Keratinocyte (primary cell): ENCODE data around the gene NOL9. TPM values are rescaled to one million over a fixed set of nuclear protein-coding genes. Genes with fewer than 3 reads are reported as not detected.
A peak's percentile ranks its signal among the peaks of the same experiment; 100 is the strongest.

Source experiments
- DNase-seq: peaks from one replicate; pipeline ENCODE4 v3.0.0-alpha.2; 2011; ENCODE audit warnings: low read depth, missing footprints, low spot score
- FAIRE-seq: peaks from 2 replicates; lab custom pipeline; 2011; peaks lifted over from hg19 to GRCh38; lab: Jason Lieb, UNC
- H2AFZ ChIP-seq: 2 replicates; pipeline ENCODE4 v1.6.0; 2012; ENCODE audit warnings: low read length, control low read depth, inconsistent platforms; ENCODE audit not compliant: control insufficient read depth
- H3K27ac ChIP-seq: 2 replicates; pipeline ENCODE4 v1.5.1; 2011; ENCODE audit warnings: low read length; ENCODE audit not compliant: control insufficient read depth, insufficient read depth
- H3K27me3 ChIP-seq: 3 replicates; pipeline ENCODE4 v1.6.0; 2011; ENCODE audit warnings: low read length; ENCODE audit not compliant: control insufficient read depth, insufficient read depth; ENCODE audit errors: extremely low read depth
- H3K36me3 ChIP-seq, 2 experiments: 2 replicates in 1 of 2; 3 replicates in 1 of 2; pipeline ENCODE4 v1.5.1; 2011; ENCODE audit warnings: low read length in 2 of 2, mild to moderate bottlenecking in 1 of 2; ENCODE audit not compliant: control insufficient read depth in 2 of 2, insufficient read depth in 2 of 2; ENCODE audit errors: extremely low read depth in 1 of 2
- H3K4me1 ChIP-seq: 3 replicates; pipeline ENCODE4 v1.5.1; 2011; ENCODE audit warnings: low read length; ENCODE audit not compliant: control insufficient read depth, insufficient read depth; ENCODE audit errors: extremely low read depth
- H3K4me2 ChIP-seq: 3 replicates; pipeline ENCODE4 v1.6.0; 2011; ENCODE audit warnings: low read depth, low read length; ENCODE audit not compliant: control insufficient read depth, insufficient read depth; ENCODE audit errors: extremely low read depth
- H3K4me3 ChIP-seq, 3 experiments: fragments of 200-600 bp in 1 of 3; sonication (generic) in 1 of 3; 2 replicates in 2 of 3; 3 replicates in 1 of 3; pipeline ENCODE4 v1.5.1; 2011 to 2016; ENCODE audit warnings: low read length in 3 of 3, mild to moderate bottlenecking in 3 of 3, control low read depth in 2 of 3, inconsistent platforms in 1 of 3, low read depth in 1 of 3, mixed read lengths in 1 of 3, mixed run types in 1 of 3, moderate library complexity in 1 of 3; ENCODE audit not compliant: control insufficient read depth in 2 of 3, insufficient read depth in 2 of 3; ENCODE audit errors: extremely low read depth in 1 of 3
- H3K79me2 ChIP-seq: 2 replicates; pipeline ENCODE4 v1.6.0; 2012; ENCODE audit warnings: low read length; ENCODE audit not compliant: control insufficient read depth, insufficient read depth
- H3K9ac ChIP-seq: 3 replicates; pipeline ENCODE4 v1.6.0; 2011; ENCODE audit warnings: low read length; ENCODE audit not compliant: control insufficient read depth, insufficient read depth; ENCODE audit errors: extremely low read depth
- H3K9me1 ChIP-seq: 3 replicates; pipeline ENCODE4 v1.6.0; 2011; ENCODE audit warnings: low read length; ENCODE audit not compliant: control insufficient read depth, insufficient read depth; ENCODE audit errors: extremely low read depth
- H3K9me3 ChIP-seq: 2 replicates; pipeline ENCODE4 v1.5.1; 2012; ENCODE audit warnings: low read depth, low read length; ENCODE audit not compliant: control insufficient read depth
- H4K20me1 ChIP-seq: 3 replicates; pipeline ENCODE4 v1.6.0; 2011; ENCODE audit warnings: low read length; ENCODE audit not compliant: control insufficient read depth, insufficient read depth; ENCODE audit errors: extremely low read depth
- CTCF ChIP-seq, 3 experiments: IDR thresholded peaks in 1 of 3; conservative IDR thresholded peaks in 1 of 3; optimal IDR thresholded peaks in 1 of 3; 2 replicates in 2 of 3; 3 replicates in 1 of 3; pipeline versions ENCODE3 to v1.5.1; 2011; ENCODE audit warnings: low read length in 3 of 3, mild to moderate bottlenecking in 3 of 3, moderate library complexity in 2 of 3, control low read depth in 1 of 3, inconsistent platforms in 1 of 3; ENCODE audit not compliant: insufficient read depth in 2 of 3; ENCODE audit errors: extremely low read depth in 1 of 3
- EZH2 ChIP-seq: IDR thresholded peaks from one replicate; pipeline ENCODE4 v1.6.1; 2012; ENCODE audit warnings: inconsistent platforms, mild to moderate bottlenecking, low read length, moderate library complexity
- dilution Hi-C: fragments of 300-500 bp; cut with MboI; formaldehyde crosslinking; loops from one replicate; pipeline ENCODE4 v1.7.0; 2020; ENCODE audit warnings: low sequenced_read_pairs; ENCODE audit not compliant: extremely low pct_ligation_motif_present
- polyA plus RNA-seq, 5 experiments: library from polyadenylated mRNA; depleted of rRNA in 3 of 5; stranded (reverse) in 3 of 5; stranded (forward) in 1 of 5; unstranded in 1 of 5; fragments of >200 nt; gene quantifications; 1 replicate in 1 of 5; 2 replicates in 3 of 5; 3 replicates in 1 of 5; pipeline versions ENCODE4 v1.2.1 to v1.2.3, GENCODE V29; 2011 to 2012; ENCODE audit warnings: missing spikeins in 2 of 5, low read depth in 1 of 5, low replicate concordance in 1 of 5

The NOL9 gene
- polyA plus RNA-seq, 1 donor (not counting 4 experiments of a cell fraction or from before 2014, with no cell fraction given), result 24.6 TPM

GRCh38 chr1:6502000-6502891, 52.1 kb downstream of the NOL9 start:
- no peaks in the 10 kb centered on the region for H3K9me3 ChIP-seq
- no peak overlapping the region for H3K27ac ChIP-seq
- peaks cover 3% of the 10 kb centered on the region for H3K27me3 ChIP-seq
- no peaks in the 10 kb centered on the region for H4K20me1 ChIP-seq
- no peak for FAIRE-seq
- no peak overlapping the region for H3K4me3 ChIP-seq
- no peak overlapping the region for H3K4me2 ChIP-seq
- TF ChIP-seq EZH2, result no peak
- no peak for TF ChIP-seq CTCF (optimal IDR thresholded peaks at IDR 0.05 in 1 of 3, IDR thresholded peaks at IDR 0.05 in 1 of 3, conservative IDR thresholded peaks at IDR 0.05 in 1 of 3; ENCODE audit: extremely low read depth in 1 of 3, insufficient read depth in 2 of 3, low read length in 3 of 3)
- no peak overlapping the region for H3K9ac ChIP-seq
- no peak for DNase-seq
- peaks cover 3% of the 10 kb centered on the region for H3K4me1 ChIP-seq
- H3K36me3 ChIP-seq, result no peaks in the 10 kb centered on the region
- H2AFZ ChIP-seq, result no peak overlapping the region
- dilution Hi-C loops, result no loop called here
- H3K79me2 ChIP-seq, result no peaks in the 10 kb centered on the region
- no peaks in the 10 kb centered on the region for H3K9me1 ChIP-seq

- Histone ChIP-seq H3K27me3 (peaks cover 3% of the 10 kb centered on the region), H3K4me3 (no peak overlapping the region), H3K4me1 (peaks cover 3% of the 10 kb centered on the region), H3K9me3 (no peaks in the 10 kb centered on the region), H4K20me1 (no peaks in the 10 kb centered on the region), H3K4me2 (no peak overlapping the region), H3K79me2 (no peaks in the 10 kb centered on the region), H3K36me3 (no peaks in the 10 kb centered on the region), H3K27ac (no peak overlapping the region), H3K9ac (no peak overlapping the region), H2AFZ (no peak overlapping the region), H3K9me1 (no peaks in the 10 kb centered on the region)
- dilution Hi-C loops, result no loop called here
- no peak for FAIRE-seq
- DNase-seq, result no peak
- TF ChIP-seq EZH2, result no peak
- peak in 1 of 3 experiments; percentile 33 for TF ChIP-seq CTCF (optimal IDR thresholded peaks at IDR 0.05 in 1 of 3, IDR thresholded peaks at IDR 0.05 in 1 of 3, conservative IDR thresholded peaks at IDR 0.05 in 1 of 3; ENCODE audit: extremely low read depth in 1 of 3, insufficient read depth in 2 of 3, low read length in 3 of 3)
Observed at GRCh38 chr1:6501279-6501813, 53.0 kb downstream of the NOL9 start.
